Daoy (cell line): ENCODE data around the gene MAD1L1. TPM values are rescaled to one million over a fixed set of nuclear protein-coding genes. Genes with fewer than 3 reads are reported as not detected.

Source experiments
- DNase-seq: peaks from one replicate; pipeline ENCODE4 v3.0.0-alpha.2; 2015; ENCODE audit warnings: low read depth
- total RNA-seq: library from RNA; depleted of rRNA; stranded (reverse); fragments of >200 nt; shearing (Covaris generic); gene quantifications from 2 replicates; pipeline ENCODE4 v1.2.3, GENCODE V29; 2014

The MAD1L1 gene
- total RNA-seq, 1 experiment from 2014 or later: 103 TPM

- no peak for DNase-seq
These were observed 30.9 kb downstream of the MAD1L1 start for GRCh38 chr7:2201686-2202360.

- no peak for DNase-seq
These were observed 31.6 kb downstream of the MAD1L1 start for GRCh38 chr7:2201128-2201527.

GRCh38 chr7:2200584-2200980 is 32.2 kb downstream of the MAD1L1 start:
- DNase-seq: no peak

- no peak for DNase-seq
These were observed 32.7 kb downstream of the MAD1L1 start for GRCh38 chr7:2199956-2200583.

GRCh38 chr7:2199528-2199927 is 33.2 kb downstream of the MAD1L1 start:
- no peak for DNase-seq

- DNase-seq: no peak
These were observed 34.0 kb downstream of the MAD1L1 start for GRCh38 chr7:2198760-2199159.

- DNase-seq: no peak
These were observed 34.5 kb downstream of the MAD1L1 start for GRCh38 chr7:2198206-2198605.

- no peak for DNase-seq
These were observed 35.1 kb downstream of the MAD1L1 start for GRCh38 chr7:2197436-2198155.

GRCh38 chr7:2196381-2197378 is 36.1 kb downstream of the MAD1L1 start:
- DNase-seq: no peak

GRCh38 chr7:2195400-2196246 is 37.1 kb downstream of the MAD1L1 start:
- no peak for DNase-seq

GRCh38 chr7:2193575-2194305 is 39.0 kb downstream of the MAD1L1 start:
- no peak for DNase-seq

- DNase-seq: no peak
These were observed 39.8 kb downstream of the MAD1L1 start for GRCh38 chr7:2192831-2193534.

GRCh38 chr7:2191016-2191415 is 41.7 kb downstream of the MAD1L1 start:
- no peak for DNase-seq

GRCh38 chr7:2190531-2190930 is 42.2 kb downstream of the MAD1L1 start:
- peak; percentile 26 for DNase-seq

- DNase-seq: no peak
These were observed 46.6 kb downstream of the MAD1L1 start for GRCh38 chr7:2186166-2186565.

GRCh38 chr7:2185715-2186114 is 47.0 kb downstream of the MAD1L1 start:
- DNase-seq: no peak

GRCh38 chr7:2182461-2182860 is 50.3 kb downstream of the MAD1L1 start:
- no peak for DNase-seq

- no peak for DNase-seq
These were observed 51.5 kb downstream of the MAD1L1 start for GRCh38 chr7:2181077-2181854.

GRCh38 chr7:2180081-2180480 is 52.7 kb downstream of the MAD1L1 start:
- DNase-seq: no peak
